MM.1S (cell line): Measurements from ENCODE around the gene EFNA2.
A peak's percentile ranks its signal among the peaks of the same experiment; 100 is the strongest.

ENCODE experiments used
- DNase-seq: peaks from one replicate; pipeline ENCODE4 v3.0.0-alpha.2; 2015
- H2AFZ ChIP-seq: fragments of 300-600 bp; sonication (generic); 2 replicates; pipeline ENCODE4 v1.6.0; 2016; ENCODE audit warnings: antibody characterized with exemption, low read length
- H3F3A ChIP-seq: fragments of 300-600 bp; sonication (generic); 2 replicates; pipeline ENCODE4 v1.6.1; 2016; ENCODE audit warnings: mild to moderate bottlenecking, antibody characterized with exemption, low read length, moderate library complexity, mixed read lengths; ENCODE audit not compliant: insufficient read depth
- H3K27ac ChIP-seq: fragments of 300-600 bp; sonication (generic); 2 replicates; pipeline ENCODE4 v1.5.1; 2016; ENCODE audit warnings: mild to moderate bottlenecking, low read length
- H3K27me3 ChIP-seq: fragments of 300-600 bp; sonication (generic); replicated peaks from 2 replicates; pipeline ENCODE4 v1.6.0; 2016; ENCODE audit warnings: low read length; ENCODE audit not compliant: insufficient read depth
- H3K36me3 ChIP-seq: fragments of 300-600 bp; sonication (generic); replicated peaks from 2 replicates; pipeline ENCODE4 v1.6.1; 2016; ENCODE audit warnings: mild to moderate bottlenecking, low read length, mixed read lengths; ENCODE audit not compliant: insufficient read depth
- H3K4me1 ChIP-seq: fragments of 300-600 bp; sonication (generic); 2 replicates; pipeline ENCODE4 v1.6.1; 2016; ENCODE audit warnings: low read length, mixed read lengths
- H3K4me2 ChIP-seq: fragments of 300-600 bp; sonication (generic); 2 replicates; pipeline ENCODE4 v1.6.0; 2016; ENCODE audit warnings: low read depth, low read length
- H3K4me3 ChIP-seq: fragments of 300-600 bp; sonication (generic); 2 replicates; pipeline ENCODE4 v1.5.1; 2016; ENCODE audit warnings: low read length, mixed read lengths
- H3K79me2 ChIP-seq: fragments of 300-600 bp; sonication (generic); 2 replicates; pipeline ENCODE4 v1.6.1; 2016; ENCODE audit warnings: mixed run types, low read length, mixed read lengths
- H3K9ac ChIP-seq: fragments of 300-600 bp; sonication (generic); 2 replicates; pipeline ENCODE4 v1.6.1; 2016; ENCODE audit warnings: low read length, mixed read lengths
- H3K9me2 ChIP-seq: fragments of 300-600 bp; sonication (generic); replicated peaks from 2 replicates; pipeline ENCODE4 v1.6.1; 2016; ENCODE audit warnings: mild to moderate bottlenecking, low read length, mixed read lengths; ENCODE audit not compliant: insufficient read depth
- H3K9me3 ChIP-seq: fragments of 300-600 bp; sonication (generic); replicated peaks from 2 replicates; pipeline ENCODE4 v1.6.1; 2016; ENCODE audit warnings: mild to moderate bottlenecking, low read length, mixed read lengths; ENCODE audit not compliant: insufficient read depth
- H4K20me1 ChIP-seq: fragments of 300-600 bp; sonication (generic); 2 replicates; pipeline ENCODE4 v1.6.1; 2016; ENCODE audit warnings: mild to moderate bottlenecking, low read length, moderate library complexity, mixed read lengths; ENCODE audit not compliant: insufficient read depth
- EZH2 ChIP-seq: fragments of 300-600 bp; sonication (generic); optimal IDR thresholded peaks from 2 replicates; pipeline ENCODE3; 2017; ENCODE audit warnings: low read depth, mild to moderate bottlenecking, antibody characterized with exemption, low read length, mixed read lengths
- EZH2phosphoT487 ChIP-seq: fragments of 300-600 bp; sonication (generic); IDR thresholded peaks from 2 replicates; pipeline ENCODE4 v1.6.1; 2018; ENCODE audit warnings: antibody characterized with exemption, low read length
- TF ChIP-seq, protein P1 (sequence below): fragments of 300-600 bp; sonication (generic); IDR thresholded peaks from 2 replicates; pipeline ENCODE4 v1.5.1; 2016; ENCODE audit warnings: antibody characterized with exemption, low read length, mixed read lengths

Gene EFNA2

GRCh38 chr19:1247748-1248138 lies 37.9 kb upstream of the EFNA2 start:
- peak overlapping the region; percentile 83 for H3K4me3 ChIP-seq
- H3K9ac ChIP-seq, result peak overlapping the region; percentile 96; the same call in 1 of the 2 replicates
- H3K9me2 ChIP-seq, result no peaks in the 10 kb centered on the region
- H3K4me1 ChIP-seq, result peaks cover 19% of the 10 kb centered on the region
- no peaks in the 10 kb centered on the region for H3K27me3 ChIP-seq
- H3K9me3 ChIP-seq, result no peaks in the 10 kb centered on the region
- H3K27ac ChIP-seq, result peak overlapping the region; percentile 97
- H3F3A ChIP-seq, result peaks cover 25% of the 10 kb centered on the region
- no peaks in the 10 kb centered on the region for H3K36me3 ChIP-seq
- H3K4me2 ChIP-seq, result peak overlapping the region; percentile 93
- H2AFZ ChIP-seq, result peak overlapping the region; percentile 86
- no peak for TF ChIP-seq EZH2
- no peak for TF ChIP-seq EZH2phosphoT487
- TF ChIP-seq, protein P1, sequence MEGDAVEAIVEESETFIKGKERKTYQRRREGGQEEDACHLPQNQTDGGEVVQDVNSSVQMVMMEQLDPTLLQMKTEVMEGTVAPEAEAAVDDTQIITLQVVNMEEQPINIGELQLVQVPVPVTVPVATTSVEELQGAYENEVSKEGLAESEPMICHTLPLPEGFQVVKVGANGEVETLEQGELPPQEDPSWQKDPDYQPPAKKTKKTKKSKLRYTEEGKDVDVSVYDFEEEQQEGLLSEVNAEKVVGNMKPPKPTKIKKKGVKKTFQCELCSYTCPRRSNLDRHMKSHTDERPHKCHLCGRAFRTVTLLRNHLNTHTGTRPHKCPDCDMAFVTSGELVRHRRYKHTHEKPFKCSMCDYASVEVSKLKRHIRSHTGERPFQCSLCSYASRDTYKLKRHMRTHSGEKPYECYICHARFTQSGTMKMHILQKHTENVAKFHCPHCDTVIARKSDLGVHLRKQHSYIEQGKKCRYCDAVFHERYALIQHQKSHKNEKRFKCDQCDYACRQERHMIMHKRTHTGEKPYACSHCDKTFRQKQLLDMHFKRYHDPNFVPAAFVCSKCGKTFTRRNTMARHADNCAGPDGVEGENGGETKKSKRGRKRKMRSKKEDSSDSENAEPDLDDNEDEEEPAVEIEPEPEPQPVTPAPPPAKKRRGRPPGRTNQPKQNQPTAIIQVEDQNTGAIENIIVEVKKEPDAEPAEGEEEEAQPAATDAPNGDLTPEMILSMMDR, result no peak
- no peaks in the 10 kb centered on the region for H4K20me1 ChIP-seq
- no peak for DNase-seq
- peaks cover 47% of the 10 kb centered on the region for H3K79me2 ChIP-seq

DNA sequence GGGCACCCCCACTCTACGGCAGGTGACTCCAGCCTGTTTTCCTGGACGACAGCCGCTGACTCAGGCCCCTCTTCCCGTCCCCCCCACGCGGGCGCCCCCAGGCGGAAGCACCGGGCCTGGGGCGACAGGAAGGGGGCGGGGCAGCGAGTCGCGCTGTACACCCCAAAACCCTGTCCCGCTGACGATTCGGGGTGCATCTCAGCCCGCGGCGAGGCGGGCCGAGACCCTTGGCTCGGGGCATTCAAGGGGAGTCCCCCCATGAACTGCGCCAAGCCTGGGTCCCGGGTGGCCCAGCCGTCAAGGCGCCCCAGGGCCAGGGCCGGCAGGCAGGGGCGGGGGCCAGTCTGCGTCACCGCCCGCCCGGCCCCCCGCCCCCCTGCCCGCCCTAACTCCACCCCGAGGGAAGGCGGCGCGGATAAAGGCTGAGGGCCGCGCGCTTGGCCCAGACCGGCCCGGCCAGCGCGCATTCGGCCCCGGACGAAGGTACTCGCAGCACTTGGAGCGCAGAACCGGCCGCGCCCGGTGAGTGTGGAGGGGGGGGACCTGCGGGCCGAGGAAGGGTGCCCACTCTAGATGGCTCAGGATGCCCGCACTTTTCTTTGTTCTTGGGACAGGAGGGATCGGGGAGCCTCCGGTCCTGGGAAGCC lies 37.4 kb upstream of the EFNA2 start, which contains the start of gene MIDN:
MIDN (plus strand) TSS at position 445 of the 647 bp plus-strand sequence. CDS start 1,714 bp downstream, outside the sequence.
- peak within 1 kb of the TSS; percentile 83 for H3K4me3 ChIP-seq
- H3K9me3 ChIP-seq, result no peaks in the 10 kb centered on the region
- H3K4me1 ChIP-seq, result peaks cover 19% of the 10 kb centered on the region
- peaks cover 25% of the 10 kb centered on the region for H3F3A ChIP-seq
- peak within 1 kb of the TSS; percentile 86 for H2AFZ ChIP-seq
- H3K27me3 ChIP-seq, result no peaks in the 10 kb centered on the region
- H4K20me1 ChIP-seq, result no peaks in the 10 kb centered on the region
- peak within 1 kb of the TSS; percentile 97 for H3K27ac ChIP-seq
- H3K9me2 ChIP-seq, result no peaks in the 10 kb centered on the region
- peak within 1 kb of the TSS; percentile 96 for H3K9ac ChIP-seq
- DNase-seq, result peak; percentile 88
- peaks cover 42% of the 10 kb centered on the region for H3K79me2 ChIP-seq
- H3K36me3 ChIP-seq, result no peaks in the 10 kb centered on the region
- H3K4me2 ChIP-seq, result peak within 1 kb of the TSS; percentile 93
- TF ChIP-seq, protein P1, result peak; percentile 58
- TF ChIP-seq EZH2, result no peak

DNA sequence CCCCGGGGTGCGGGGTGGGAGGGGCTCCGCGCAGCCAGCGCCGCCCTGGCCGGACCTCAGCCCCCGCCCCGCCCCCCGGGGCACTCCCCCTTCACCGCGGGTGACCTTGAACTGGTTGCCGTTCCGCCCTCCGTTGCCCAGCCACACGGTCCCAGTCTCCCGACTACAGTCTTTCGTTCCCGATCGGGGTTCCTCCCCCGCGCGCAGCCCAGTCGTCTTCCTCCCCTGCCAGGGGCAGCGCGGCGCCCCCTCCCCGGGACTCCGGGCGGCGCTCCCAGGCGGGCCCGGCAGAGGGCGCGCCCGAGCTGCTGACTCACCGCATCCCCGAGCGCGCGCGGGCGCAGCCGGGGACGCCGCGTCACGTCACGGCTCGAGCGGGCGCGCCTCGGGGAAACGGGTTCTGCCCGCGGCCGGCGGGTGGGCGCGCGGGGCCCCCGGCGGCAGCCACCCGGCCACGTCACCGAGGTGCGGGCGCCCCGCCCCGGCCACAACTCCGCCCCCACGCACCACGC lies 36.8 kb upstream of the EFNA2 start:
- peak overlapping the region; percentile 83 for H3K4me3 ChIP-seq
- H2AFZ ChIP-seq, result peak overlapping the region; percentile 33
- DNase-seq, result peak; percentile 82
- peak overlapping the region; percentile 97 for H3K27ac ChIP-seq
- H3K9me2 ChIP-seq, result no peaks in the 10 kb centered on the region
- H4K20me1 ChIP-seq, result no peaks in the 10 kb centered on the region
- H3F3A ChIP-seq, result peaks cover 21% of the 10 kb centered on the region
- peak overlapping the region; percentile 93 for H3K4me2 ChIP-seq
- peak overlapping the region; percentile 96 for H3K9ac ChIP-seq
- H3K79me2 ChIP-seq, result peaks cover 42% of the 10 kb centered on the region
- no peaks in the 10 kb centered on the region for H3K9me3 ChIP-seq
- H3K27me3 ChIP-seq, result no peaks in the 10 kb centered on the region
- H3K36me3 ChIP-seq, result no peaks in the 10 kb centered on the region
- peaks cover 16% of the 10 kb centered on the region for H3K4me1 ChIP-seq
- no peak for TF ChIP-seq EZH2
- TF ChIP-seq, protein P1, result peak; percentile 80
- no peak for TF ChIP-seq EZH2phosphoT487
